HCT116 (cell line): ENCODE measurements around the gene CASKIN2. TPM values are rescaled to one million over a fixed set of nuclear protein-coding genes. Genes with fewer than 3 reads are reported as not detected.

ENCODE experiments used
- ATAC-seq: fragments of 200-7000 bp; cut with Tn5 transposase; 2 replicates; pipeline ENCODE4 v1.9.1; 2020; ENCODE audit warnings: mild to moderate bottlenecking, moderate library complexity
- BruUV-seq: library from RNA; stranded (reverse); fragments of 400-500 nt; replicated peaks from 2 replicates; lab custom pipeline; 2021; lab: Mats Ljungman, UMichigan
- CTCF ChIA-PET: fragments of 300-600 bp; sonication (Branson Sonifier 250); formaldehyde crosslinking; loops from one replicate; lab custom pipeline; 2021; ENCODE audit warnings: antibody characterized with exemption; lab: Charles Lee
- POLR2A ChIA-PET: fragments of 300-600, 350-600 bp; sonication (Branson Sonifier 250); formaldehyde crosslinking; loops from one replicate; lab custom pipeline; 2021; ENCODE audit warnings: antibody characterized with exemption; lab: Charles Lee
- RAD21 ChIA-PET, 2 experiments: fragments of 300-600 bp; sonication (Branson Sonifier 250); formaldehyde crosslinking; loops; one replicate each; lab custom pipeline; 2023; ENCODE audit warnings: low total read pairs in 2 of 2; ENCODE audit not compliant: uncharacterized antibody in 2 of 2, unreplicated experiment in 2 of 2, low non-redundant PET in 1 of 2; lab: Charles Lee
- DNase-seq: peaks from one replicate; pipeline ENCODE4 v3.0.0-alpha.2; 2010; ENCODE audit warnings: low read depth, low spot score
- H2AFZ ChIP-seq: fragments of 200-600 bp; shearing (Covaris generic), sonication (generic); 2 replicates; pipeline ENCODE4 v1.6.1; 2017; ENCODE audit warnings: low read depth, mixed run types, mixed read lengths, antibody characterized with exemption, low read length; ENCODE audit not compliant: poor library complexity, severe bottlenecking
- H3K27ac ChIP-seq: 2 replicates; pipeline ENCODE4 v1.5.1; 2012; ENCODE audit warnings: low read depth, low read length
- H3K27me3 ChIP-seq: fragments of 200-600 bp; sonication (generic); 2 replicates; pipeline ENCODE4 v1.6.1; 2016; ENCODE audit warnings: mixed run types, low read length, mixed read lengths; ENCODE audit not compliant: insufficient read depth
- H3K36me3 ChIP-seq, 2 experiments: fragments of 200-500 bp in 1 of 2; fragments of 200-600 bp in 1 of 2; sonication (Bioruptor generic) in 1 of 2; sonication (generic) in 1 of 2; 2 replicates each; pipeline versions ENCODE4 v1.5.1 to v1.6.1; 2014 to 2016; ENCODE audit warnings: low read length in 2 of 2, inconsistent platforms in 1 of 2, mixed read lengths in 1 of 2, mixed run types in 1 of 2; ENCODE audit not compliant: insufficient read depth in 2 of 2, control insufficient read depth in 1 of 2
- H3K4me1 ChIP-seq, 2 experiments: fragments of 200-600 bp in 1 of 2; sonication (generic) in 1 of 2; 2 replicates each; pipeline versions ENCODE4 v1.5.1 to v1.6.1; 2012 to 2017; ENCODE audit warnings: low read length in 2 of 2, inconsistent platforms in 1 of 2, mild to moderate bottlenecking in 1 of 2, mixed read lengths in 1 of 2, mixed run types in 1 of 2, moderate library complexity in 1 of 2; ENCODE audit not compliant: insufficient read depth in 2 of 2, control insufficient read depth in 1 of 2
- H3K4me2 ChIP-seq: fragments of 200-600 bp; sonication (generic); 2 replicates; pipeline ENCODE4 v1.6.1; 2017; ENCODE audit warnings: mixed run types, low read length, mixed read lengths
- H3K4me3 ChIP-seq, 2 experiments: fragments of 200-600 bp in 1 of 2; sonication (generic) in 1 of 2; replicated peaks in 1 of 2; 2 replicates each; pipeline ENCODE4 v1.5.1; 2011 to 2016; ENCODE audit warnings: low read length in 2 of 2, control low read depth in 1 of 2, low read depth in 1 of 2, mild to moderate bottlenecking in 1 of 2, mixed read lengths in 1 of 2, mixed run types in 1 of 2
- H3K79me2 ChIP-seq: fragments of 200-600 bp; sonication (generic); 2 replicates; pipeline ENCODE4 v1.6.1; 2017; ENCODE audit warnings: mild to moderate bottlenecking, mixed run types, low read length, moderate library complexity, mixed read lengths; ENCODE audit not compliant: insufficient read depth
- H3K9ac ChIP-seq: fragments of 200-600 bp; sonication (generic); 2 replicates; pipeline ENCODE4 v1.6.1; 2016; ENCODE audit warnings: low read length, mixed read lengths
- H3K9me2 ChIP-seq: fragments of 200-600 bp; sonication (generic), shearing (Covaris generic); 2 replicates; pipeline ENCODE4 v1.6.1; 2017; ENCODE audit warnings: mixed run types, mild to moderate bottlenecking, moderate library complexity; ENCODE audit not compliant: insufficient read depth
- H3K9me3 ChIP-seq, 2 experiments: fragments of 200-500 bp in 1 of 2; fragments of 200-600 bp in 1 of 2; sonication (Bioruptor generic) in 1 of 2; sonication (generic) in 1 of 2; 2 replicates each; pipeline ENCODE4 v1.6.1; 2014 to 2017; ENCODE audit warnings: low read length in 2 of 2, mixed read lengths in 2 of 2, inconsistent platforms in 1 of 2, low read depth in 1 of 2, mild to moderate bottlenecking in 1 of 2, mixed run types in 1 of 2, moderate library complexity in 1 of 2; ENCODE audit not compliant: control insufficient read depth in 1 of 2, insufficient read depth in 1 of 2
- H4K20me1 ChIP-seq: fragments of 200-600 bp; sonication (generic), shearing (Covaris generic); 2 replicates; pipeline ENCODE4 v1.6.1; 2017; ENCODE audit warnings: mixed run types, mild to moderate bottlenecking, moderate library complexity; ENCODE audit not compliant: insufficient read depth
- CBX3 ChIP-seq: IDR thresholded peaks from 2 replicates; pipeline ENCODE4 v1.6.1; 2012; ENCODE audit warnings: low read depth
- CTCF ChIP-seq, 3 experiments: fragments of 200-600 bp in 1 of 3; sonication (generic) in 1 of 3; IDR thresholded peaks in 2 of 3; conservative IDR thresholded peaks in 1 of 3; 2 replicates each; pipeline ENCODE4 v1.5.1; 2012 to 2017; ENCODE audit warnings: low read depth in 2 of 3, low read length in 2 of 3, antibody characterized with exemption in 1 of 3, borderline replicate concordance in 1 of 3, control low read depth in 1 of 3, mild to moderate bottlenecking in 1 of 3, mixed read lengths in 1 of 3, mixed run types in 1 of 3, moderate library complexity in 1 of 3; ENCODE audit not compliant: insufficient read depth in 1 of 3
- ELF1 ChIP-seq: IDR thresholded peaks from 2 replicates; pipeline ENCODE4 v1.6.1; 2012; ENCODE audit warnings: low read depth, borderline replicate concordance
- EZH2 ChIP-seq: fragments of 200-600 bp; sonication (generic); IDR thresholded peaks from 2 replicates; pipeline ENCODE4 v1.6.1; 2017; ENCODE audit warnings: antibody characterized with exemption, mixed run types
- FOSL1 ChIP-seq: IDR thresholded peaks from 2 replicates; pipeline ENCODE4 v1.6.1; 2012; ENCODE audit warnings: low read depth
- JUND ChIP-seq: IDR thresholded peaks from 2 replicates; pipeline ENCODE4 v1.6.1; 2012
- RAD21 ChIP-seq: IDR thresholded peaks from 2 replicates; pipeline ENCODE4 v1.6.1; 2012; ENCODE audit warnings: low read depth, mild to moderate bottlenecking
- SIN3A ChIP-seq: IDR thresholded peaks from 2 replicates; pipeline ENCODE4 v1.6.1; 2012; ENCODE audit warnings: low read depth
- SP1 ChIP-seq: IDR thresholded peaks from 2 replicates; pipeline ENCODE4 v1.6.1; 2012; ENCODE audit warnings: low read depth
- SRF ChIP-seq: IDR thresholded peaks from 2 replicates; pipeline ENCODE4 v1.6.1; 2012; ENCODE audit warnings: low read depth
- TCF7L2 ChIP-seq: IDR thresholded peaks from 2 replicates; pipeline ENCODE4 v1.7.0; 2011; ENCODE audit warnings: borderline replicate concordance, inconsistent platforms; ENCODE audit not compliant: insufficient read depth, insufficient read length; ENCODE audit errors: extremely low read depth
- YY1 ChIP-seq: IDR thresholded peaks from 2 replicates; pipeline ENCODE4 v1.6.1; 2011; ENCODE audit warnings: low read length, low read depth, moderate library complexity, mild to moderate bottlenecking; ENCODE audit not compliant: insufficient replicate concordance; ENCODE audit errors: extremely low read depth
- ZBTB33 ChIP-seq: IDR thresholded peaks from 2 replicates; pipeline ENCODE4 v1.6.1; 2011; ENCODE audit warnings: mild to moderate bottlenecking, low read length, moderate library complexity; ENCODE audit not compliant: insufficient replicate concordance; ENCODE audit errors: extremely low read depth
- intact Hi-C: fragments of 100-400 bp; cut with micrococcal nuclease; formaldehyde crosslinking; loops from 2 replicates; pipeline ENCODE4 v1.10.0; 2022
- total RNA-seq: library from RNA; stranded (reverse); gene quantifications from one replicate; pipeline ENCODE4 v1.2.1, GENCODE V29; 2021; ENCODE audit not compliant: unreplicated experiment

CASKIN2 gene
- total RNA-seq, 1 experiment from 2014 or later, result 38.4 TPM

GRCh38 chr17:75557852-75558665, 42.7 kb upstream of the CASKIN2 start:
- POLR2A ChIA-PET, result no interaction called here
- RAD21 ChIA-PET, result no interaction called here
- Histone ChIP-seq H3K27ac (peak overlapping the region; percentile 86), H3K9me2 (no peaks in the 10 kb centered on the region), H3K4me2 (peak overlapping the region; percentile 70), H3K9ac (no peak overlapping the region), H3K4me3 (no peak overlapping the region; a peak in 1 of 4 replicates), H3K27me3 (no peaks in the 10 kb centered on the region), H3K4me1 (peaks cover 32 to 36% of the 10 kb centered on the region in 2 experiments), H3K36me3 (peaks cover 8 to 12% of the 10 kb centered on the region in 2 experiments; a peak in 3 of 4 replicates), H4K20me1 (no peaks in the 10 kb centered on the region), H3K79me2 (peaks cover 20% of the 10 kb centered on the region; the same call in 1 of the 2 replicates), H3K9me3 (no peaks in the 10 kb centered on the region), H2AFZ (no peak overlapping the region)
- no TSS peak for BruUV-seq
- intact Hi-C loops, result no loop called here
- ATAC-seq (no peak), DNase-seq (no peak)
- TF ChIP-seq YY1 (no peak), SIN3A (no peak), TCF7L2 (no peak), CBX3 (no peak)
- CTCF ChIA-PET, result no interaction called here

- H3K9ac ChIP-seq, result peak overlapping the region; percentile 41
- H2AFZ ChIP-seq, result no peak overlapping the region
- H3K4me3 ChIP-seq, result peak overlapping the region; percentile 9 to 12; a peak in 3 of 4 replicates
- DNase-seq, result no peak
- H3K27ac ChIP-seq, result peak overlapping the region; percentile 86
- peak overlapping the region; percentile 70 for H3K4me2 ChIP-seq
- intact Hi-C loops, result no loop called here
- H3K9me2 ChIP-seq, result no peaks in the 10 kb centered on the region
- no peaks in the 10 kb centered on the region for H3K27me3 ChIP-seq
- H4K20me1 ChIP-seq, result no peaks in the 10 kb centered on the region
- H3K36me3 ChIP-seq, result peaks cover 8% of the 10 kb centered on the region in 2 experiments; a peak in 3 of 4 replicates
- RAD21 ChIA-PET, result no interaction called here
- peaks cover 32 to 41% of the 10 kb centered on the region in 2 experiments for H3K4me1 ChIP-seq
- TF ChIP-seq TCF7L2 (no peak), FOSL1 (no peak), CTCF (IDR thresholded peaks at IDR 0.05 in 2 of 3, conservative IDR thresholded peaks at IDR 0.05 in 1 of 3; ENCODE audit: borderline replicate concordance in 1 of 3, insufficient read depth in 1 of 3, low read depth in 2 of 3, low read length in 2 of 3) (no peak), EZH2 (no peak), ELF1 (no peak), CBX3 (no peak), SP1 (no peak), ZBTB33 (no peak), SIN3A (no peak), RAD21 (no peak), SRF (no peak), JUND (no peak)
- ATAC-seq, result peak; percentile 79
- no peaks in the 10 kb centered on the region for H3K9me3 ChIP-seq
- POLR2A ChIA-PET, result no interaction called here
- CTCF ChIA-PET, result no interaction called here
- no TSS peak for BruUV-seq
- H3K79me2 ChIP-seq, result peaks cover 20% of the 10 kb centered on the region; the same call in 1 of the 2 replicates
These were observed 41.9 kb upstream of the CASKIN2 start for GRCh38 chr17:75557075-75557851.
